CD4-positive, alpha-beta T cell treated with Interleukin-15 for 4 hours (primary cell): Measurements from ENCODE around the gene CTDSPL.

ENCODE experiments used
- DNase-seq: peaks from one replicate; pipeline ENCODE4 v3.0.0-alpha.2; 2020; ENCODE audit warnings: low spot score

CTDSPL gene

GRCh38 chr3:37988931-37989525, 127.3 kb downstream of the CTDSPL start:
- no peak for DNase-seq

GRCh38 chr3:37989821-37990480, 128.3 kb downstream of the CTDSPL start:
- no peak for DNase-seq

GRCh38 chr3:37990527-37990926, 128.8 kb downstream of the CTDSPL start, which contains the start of gene VILL:
Gene VILL (plus strand): TSS chr3:37990786. CDS start chr3:37993673, 2,887 bp downstream.
- DNase-seq = no peak

- DNase-seq = no peak
These were observed 129.4 kb downstream of the CTDSPL start for GRCh38 chr3:37991109-37991508.

GRCh38 chr3:37991823-37992222, 130.1 kb downstream of the CTDSPL start:
- DNase-seq = no peak

GRCh38 chr3:37992271-37993066, 130.8 kb downstream of the CTDSPL start:
- no peak for DNase-seq

GRCh38 chr3:37993067-37993455, 131.4 kb downstream of the CTDSPL start:
- DNase-seq = no peak

- no peak for DNase-seq
These were observed 131.8 kb downstream of the CTDSPL start for GRCh38 chr3:37993460-37993819.

GRCh38 chr3:37993820-37994638, 132.3 kb downstream of the CTDSPL start:
- peak; percentile 45 for DNase-seq

- DNase-seq = peak; percentile 12
These were observed 132.9 kb downstream of the CTDSPL start for GRCh38 chr3:37994639-37994972.

- peak; percentile 14 for DNase-seq
These were observed 134.3 kb downstream of the CTDSPL start for GRCh38 chr3:37995652-37996641.

GRCh38 chr3:37996785-37997301, 135.2 kb downstream of the CTDSPL start:
- peak; percentile 88 for DNase-seq

GRCh38 chr3:37997342-37997741, 135.7 kb downstream of the CTDSPL start:
- DNase-seq = no peak

- DNase-seq = no peak
These were observed 136.2 kb downstream of the CTDSPL start for GRCh38 chr3:37997791-37998370.

- no peak for DNase-seq
These were observed 138.2 kb downstream of the CTDSPL start for GRCh38 chr3:37999836-38000235.

GRCh38 chr3:38000242-38000916, 138.7 kb downstream of the CTDSPL start:
- DNase-seq = no peak

- DNase-seq = no peak
These were observed 139.3 kb downstream of the CTDSPL start for GRCh38 chr3:38000965-38001455.

GRCh38 chr3:38001456-38002081, 139.9 kb downstream of the CTDSPL start:
- DNase-seq = no peak

- no peak for DNase-seq
These were observed 140.7 kb downstream of the CTDSPL start for GRCh38 chr3:38002291-38002876.
